ENCODE data around the gene PDLIM3.

PDLIM3 gene

GRCh38 chr4:185576314-185576961, 41.1 kb upstream of the PDLIM3 start:
- TF ChIP-seq, protein P1, sequence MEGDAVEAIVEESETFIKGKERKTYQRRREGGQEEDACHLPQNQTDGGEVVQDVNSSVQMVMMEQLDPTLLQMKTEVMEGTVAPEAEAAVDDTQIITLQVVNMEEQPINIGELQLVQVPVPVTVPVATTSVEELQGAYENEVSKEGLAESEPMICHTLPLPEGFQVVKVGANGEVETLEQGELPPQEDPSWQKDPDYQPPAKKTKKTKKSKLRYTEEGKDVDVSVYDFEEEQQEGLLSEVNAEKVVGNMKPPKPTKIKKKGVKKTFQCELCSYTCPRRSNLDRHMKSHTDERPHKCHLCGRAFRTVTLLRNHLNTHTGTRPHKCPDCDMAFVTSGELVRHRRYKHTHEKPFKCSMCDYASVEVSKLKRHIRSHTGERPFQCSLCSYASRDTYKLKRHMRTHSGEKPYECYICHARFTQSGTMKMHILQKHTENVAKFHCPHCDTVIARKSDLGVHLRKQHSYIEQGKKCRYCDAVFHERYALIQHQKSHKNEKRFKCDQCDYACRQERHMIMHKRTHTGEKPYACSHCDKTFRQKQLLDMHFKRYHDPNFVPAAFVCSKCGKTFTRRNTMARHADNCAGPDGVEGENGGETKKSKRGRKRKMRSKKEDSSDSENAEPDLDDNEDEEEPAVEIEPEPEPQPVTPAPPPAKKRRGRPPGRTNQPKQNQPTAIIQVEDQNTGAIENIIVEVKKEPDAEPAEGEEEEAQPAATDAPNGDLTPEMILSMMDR (IDR thresholded peaks at IDR 0.05; ENCODE audit: borderline replicate concordance, control extremely low read depth, extremely low read depth, insufficient read depth, missing control alignments): no peak
- DNase-seq (ENCODE audit: low spot score): no peak
- in situ Hi-C loops (cut with MboI; ENCODE audit: low sequenced_read_pairs, unreplicated experiment): no loop called here

- TF ChIP-seq, protein P1 (IDR thresholded peaks at IDR 0.05; ENCODE audit: borderline replicate concordance, control extremely low read depth, extremely low read depth, insufficient read depth, missing control alignments): no peak
- in situ Hi-C loops (cut with MboI; ENCODE audit: low sequenced_read_pairs, unreplicated experiment): no loop called here
- no peak for DNase-seq (ENCODE audit: low spot score)
Observed at GRCh38 chr4:185573651-185574199, 38.4 kb upstream of the PDLIM3 start.

GRCh38 chr4:185570727-185571126, 35.4 kb upstream of the PDLIM3 start:
- in situ Hi-C loops (cut with MboI; ENCODE audit: low sequenced_read_pairs, unreplicated experiment): no loop called here
- TF ChIP-seq, protein P1 (IDR thresholded peaks at IDR 0.05; ENCODE audit: borderline replicate concordance, control extremely low read depth, extremely low read depth, insufficient read depth, missing control alignments): no peak
- no peak for DNase-seq (ENCODE audit: low spot score)

GRCh38 chr4:185567381-185568376, 32.4 kb upstream of the PDLIM3 start:
- no peak for DNase-seq (ENCODE audit: low spot score)
- TF ChIP-seq, protein P1 (IDR thresholded peaks at IDR 0.05; ENCODE audit: borderline replicate concordance, control extremely low read depth, extremely low read depth, insufficient read depth, missing control alignments): no peak
- in situ Hi-C loops (cut with MboI; ENCODE audit: low sequenced_read_pairs, unreplicated experiment): no loop called here

DNA sequence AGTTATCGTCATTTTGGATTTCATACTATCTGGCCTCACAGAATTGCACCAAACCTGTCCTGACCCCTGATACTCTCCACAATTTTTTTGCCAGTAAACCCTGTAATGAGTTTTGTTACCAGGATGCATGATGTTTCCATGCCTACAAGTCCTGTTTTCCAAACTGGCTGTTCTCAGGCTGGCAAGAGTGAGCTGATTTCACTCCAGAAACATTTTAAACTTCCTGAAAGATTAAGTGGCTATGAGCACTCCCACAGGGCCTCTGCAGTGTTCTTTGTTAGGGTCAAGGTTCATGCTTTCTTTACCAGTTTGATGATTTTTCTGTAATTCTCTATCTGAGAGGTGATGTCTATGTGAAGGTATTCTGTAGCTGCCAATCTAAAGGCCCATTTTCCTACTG, 31.7 kb upstream of the PDLIM3 start:
- DNase-seq (ENCODE audit: low spot score): no peak
- TF ChIP-seq, protein P1 (IDR thresholded peaks at IDR 0.05; ENCODE audit: borderline replicate concordance, control extremely low read depth, extremely low read depth, insufficient read depth, missing control alignments): no peak
- in situ Hi-C loops (cut with MboI; ENCODE audit: low sequenced_read_pairs, unreplicated experiment): no loop called here

DNA sequence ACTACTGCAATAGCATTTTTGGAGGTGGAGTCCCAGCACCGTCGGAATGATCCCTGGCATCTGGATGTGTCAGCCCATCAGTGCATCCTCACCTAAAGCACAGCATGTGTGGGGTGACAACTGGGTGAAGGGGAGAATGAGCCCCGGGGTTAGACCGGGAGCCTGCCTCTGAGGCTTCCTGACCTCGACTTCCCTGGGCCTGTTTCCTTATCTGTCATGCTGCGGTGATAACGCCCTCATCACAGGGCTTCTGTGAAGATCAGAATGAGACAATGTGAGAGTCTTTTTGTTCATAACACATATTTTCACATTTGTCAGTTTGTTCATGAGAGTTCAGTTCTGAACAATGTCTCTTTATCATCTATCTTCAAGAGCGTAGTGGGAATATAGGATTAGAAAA, 31.1 kb upstream of the PDLIM3 start:
- TF ChIP-seq, protein P1 (IDR thresholded peaks at IDR 0.05; ENCODE audit: borderline replicate concordance, control extremely low read depth, extremely low read depth, insufficient read depth, missing control alignments): no peak
- no peak for DNase-seq (ENCODE audit: low spot score)
- in situ Hi-C loops (cut with MboI; ENCODE audit: low sequenced_read_pairs, unreplicated experiment): no loop called here
